Activated CD4-positive, alpha-beta T cell treated with anti-CD3 and anti-CD28 coated beads, Interleukin-2, amount 50 U/mL, for 48 hours (primary cell): Measurements from ENCODE around the gene RGS13.

ENCODE experiments used
- DNase-seq, 2 experiments: peaks; one replicate each; pipeline ENCODE4 v3.0.0-alpha.2; 2020

The RGS13 gene

GRCh38 chr1:192635939-192636338 is at the start of gene RGS13:
Gene RGS13 (plus strand): TSS chr1:192636147. CDS start chr1:192644335, 8,188 bp downstream.
- no peak for DNase-seq

DNA sequence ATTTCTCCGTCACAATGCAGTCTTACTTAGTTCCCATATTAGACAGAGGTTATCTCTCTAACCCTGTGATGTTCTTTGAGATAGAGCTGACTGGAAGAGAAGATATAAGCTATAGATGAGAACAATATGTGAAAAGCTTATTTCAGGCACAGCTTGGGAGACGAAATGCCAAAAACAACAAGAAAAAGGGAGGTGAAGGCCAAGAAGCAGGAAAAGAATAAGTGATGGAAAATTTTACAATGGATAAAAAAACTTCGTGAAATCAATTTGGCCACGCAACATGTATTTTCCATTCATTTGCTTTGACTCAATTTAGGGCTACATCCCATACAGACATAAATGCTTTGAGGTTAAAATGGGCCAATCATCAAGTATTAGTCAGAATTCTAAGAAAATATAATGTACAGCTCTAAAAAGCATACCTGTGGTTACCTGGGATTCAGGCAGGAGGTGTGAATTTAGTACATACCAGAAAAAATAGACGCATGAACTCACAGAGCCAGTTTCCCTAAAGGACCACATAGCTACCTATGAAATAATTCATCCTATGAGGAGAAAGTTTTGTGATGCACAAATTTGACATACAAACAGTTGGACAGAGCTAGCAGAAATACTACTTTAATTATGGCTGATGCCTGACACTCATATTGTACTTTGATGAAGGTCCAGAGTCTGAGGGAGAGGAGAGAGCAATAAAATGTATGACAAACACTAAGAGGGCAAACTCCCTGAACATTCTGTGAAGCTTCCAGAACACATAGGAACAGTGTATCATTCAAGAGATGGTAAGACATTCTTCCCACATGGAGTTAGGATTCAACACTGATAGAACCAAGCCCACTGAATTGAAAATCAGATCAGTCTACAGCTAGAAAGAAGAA is 48.3 kb upstream of the RGS13 start:
- DNase-seq = no peak

- DNase-seq = no peak
Measured at GRCh38 chr1:192588546-192588945, 47.4 kb upstream of the RGS13 start.

GRCh38 chr1:192589813-192590212 is 46.1 kb upstream of the RGS13 start:
- DNase-seq = no peak

DNA sequence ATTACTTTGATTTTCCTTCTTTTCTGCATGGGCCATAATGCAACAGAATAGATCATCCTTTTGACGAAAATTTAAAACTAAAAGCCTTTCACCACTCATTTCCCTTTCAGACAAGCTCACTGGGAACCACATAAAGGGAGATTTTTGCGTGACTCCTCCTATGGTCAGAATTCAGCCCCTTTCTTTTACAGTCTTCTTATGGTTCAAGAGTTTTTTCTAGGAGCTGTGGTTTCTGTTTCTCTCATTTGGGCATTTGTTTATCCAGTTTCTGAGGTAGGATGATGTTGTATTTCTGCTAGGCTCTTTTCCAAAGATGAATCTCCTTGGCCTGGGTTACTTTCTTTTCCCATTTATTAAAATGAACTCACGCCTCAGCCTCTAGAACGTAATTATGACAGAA is 43.4 kb upstream of the RGS13 start:
- DNase-seq = no peak

DNA sequence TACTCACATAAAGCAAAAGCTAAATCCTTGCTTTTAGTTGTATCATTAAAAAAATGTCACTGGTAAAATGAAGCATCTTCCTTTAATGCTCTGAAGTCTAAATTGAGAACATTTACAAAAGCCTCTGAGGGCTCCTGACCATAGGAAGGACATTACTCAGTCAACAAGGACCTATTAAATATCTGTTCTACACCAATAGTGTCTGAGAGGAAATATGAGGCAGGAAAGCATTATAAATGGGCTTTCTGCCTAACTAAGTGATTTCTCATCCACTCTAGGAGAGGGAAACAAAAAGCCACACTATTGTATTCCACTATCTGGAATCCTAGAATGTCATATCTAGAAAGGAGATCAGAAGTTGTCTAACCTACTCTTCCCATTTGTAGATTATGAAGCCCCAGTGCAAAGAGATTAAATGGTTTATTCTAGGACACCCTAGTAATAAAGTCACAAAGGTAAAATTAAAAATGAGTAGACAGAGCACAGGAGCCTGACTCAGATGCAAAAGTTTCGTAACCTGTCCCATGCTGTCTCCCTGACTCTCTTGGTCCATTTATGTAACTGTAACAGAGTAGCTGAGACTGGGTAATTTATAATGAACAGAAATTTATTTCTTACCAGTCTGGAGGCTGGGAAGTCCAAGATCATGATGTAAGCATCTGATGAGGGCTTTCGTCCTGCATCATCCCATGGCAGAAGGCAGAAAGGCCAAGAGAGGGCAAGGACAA is 42.8 kb upstream of the RGS13 start:
- no peak for DNase-seq

- no peak for DNase-seq
Measured at GRCh38 chr1:192595299-192595698, 40.6 kb upstream of the RGS13 start.

- no peak for DNase-seq
Measured at GRCh38 chr1:192598589-192598988, 37.4 kb upstream of the RGS13 start.

DNA sequence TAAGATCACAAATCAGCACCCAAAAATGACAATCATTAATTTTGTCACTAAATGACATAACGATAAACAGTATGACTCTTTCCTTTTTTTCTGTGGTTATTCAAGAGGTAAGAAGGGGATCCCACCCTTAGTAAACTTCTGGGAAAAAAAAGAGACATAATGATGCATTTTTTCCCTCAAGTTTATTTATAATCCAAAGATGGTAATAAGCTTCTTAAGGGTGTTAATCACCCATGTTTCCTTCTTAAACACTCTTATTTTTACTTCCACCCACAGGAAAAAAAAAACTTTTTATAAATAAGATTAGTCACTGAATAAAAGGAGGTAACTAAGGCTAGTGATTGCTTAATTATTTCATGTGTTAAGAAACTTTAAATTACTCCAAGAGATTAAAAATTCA is 35.7 kb upstream of the RGS13 start:
- DNase-seq = no peak

DNA sequence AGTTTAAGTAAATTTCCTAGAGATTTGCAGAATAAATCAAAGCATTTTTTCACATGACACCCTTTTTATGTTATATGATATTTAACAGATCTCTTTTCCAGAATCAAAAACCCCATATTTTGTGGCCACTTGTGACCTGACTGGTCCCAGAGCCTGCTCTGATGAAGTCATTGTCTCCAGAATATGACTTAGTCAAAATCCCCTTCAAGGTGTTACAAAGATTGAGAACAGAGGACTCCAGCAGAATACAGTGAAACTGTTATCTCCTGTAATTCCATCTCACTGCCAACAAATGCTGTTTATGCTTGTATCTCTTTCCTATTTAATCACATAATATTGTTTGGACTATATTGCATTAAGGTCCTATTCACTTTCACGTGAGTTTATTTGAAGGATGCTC is 34.8 kb upstream of the RGS13 start:
- DNase-seq = no peak

DNA sequence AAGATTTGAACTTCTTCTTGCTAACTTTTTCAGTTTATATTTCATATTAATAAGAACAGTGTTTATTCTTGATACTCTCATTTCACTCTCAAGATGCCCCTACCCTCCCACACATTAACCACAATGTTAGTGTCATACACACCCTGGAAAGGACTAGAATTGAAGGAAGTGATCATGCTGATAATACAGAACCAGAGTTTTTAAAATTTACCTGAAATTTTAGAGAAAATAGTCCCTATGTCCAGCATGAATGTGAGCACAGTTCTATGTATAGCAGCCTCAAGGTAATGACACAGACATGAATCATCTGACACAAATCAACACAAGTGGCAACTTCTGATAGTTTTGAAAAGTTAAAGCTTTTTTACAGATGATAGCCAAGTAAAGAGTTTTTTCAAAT is 34.4 kb upstream of the RGS13 start:
- no peak for DNase-seq

GRCh38 chr1:192602757-192603156 is 33.2 kb upstream of the RGS13 start:
- DNase-seq = no peak

- no peak for DNase-seq
Measured at GRCh38 chr1:192603218-192603787, 32.6 kb upstream of the RGS13 start.

DNA sequence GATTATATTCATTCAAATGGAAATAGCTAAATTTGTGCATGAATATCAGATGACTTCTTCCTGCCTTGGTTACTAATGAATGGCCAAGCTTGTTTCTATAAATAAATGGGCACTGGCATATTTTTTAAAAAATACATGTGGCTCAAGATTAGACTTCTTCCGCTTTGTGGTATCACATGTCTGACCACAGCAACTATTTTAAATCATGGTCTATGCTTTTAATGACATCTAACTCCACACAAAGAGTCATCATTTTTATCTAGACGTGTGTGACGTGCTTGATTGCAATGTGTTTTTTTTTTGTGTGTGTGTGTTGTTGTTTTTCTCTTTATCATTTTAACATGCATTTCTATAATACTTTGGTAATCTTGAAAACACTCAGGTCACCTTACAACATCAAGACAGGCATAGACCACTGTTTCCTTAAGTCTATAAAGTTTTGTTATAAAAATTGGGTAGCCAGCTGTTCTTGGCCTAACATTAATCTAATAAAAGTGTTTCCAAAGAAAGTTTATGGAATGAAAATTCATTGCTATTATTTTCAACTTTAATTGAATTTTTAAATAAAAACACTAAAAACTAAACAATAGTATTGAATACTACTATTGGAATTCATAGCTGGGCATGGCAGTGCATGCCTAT is 30.8 kb upstream of the RGS13 start:
- DNase-seq = no peak

DNA sequence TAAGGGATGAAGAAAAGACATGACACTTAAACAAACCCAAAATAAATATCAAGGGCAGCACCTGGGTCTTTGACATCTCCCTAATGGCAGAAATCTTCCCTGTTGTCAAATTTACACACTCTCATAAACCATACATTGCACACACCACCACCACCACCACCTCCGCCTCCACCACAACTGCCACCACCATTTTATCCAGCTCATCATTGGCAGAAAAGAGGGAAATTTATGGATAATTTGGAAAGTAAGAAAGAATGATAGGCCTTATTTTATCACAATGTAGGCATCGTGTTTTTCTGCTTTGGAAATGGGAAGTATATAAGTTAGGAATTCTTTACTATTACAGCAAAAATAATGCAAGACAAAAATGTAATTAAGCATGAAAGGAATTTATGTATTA is 27.3 kb upstream of the RGS13 start:
- DNase-seq = no peak

DNA sequence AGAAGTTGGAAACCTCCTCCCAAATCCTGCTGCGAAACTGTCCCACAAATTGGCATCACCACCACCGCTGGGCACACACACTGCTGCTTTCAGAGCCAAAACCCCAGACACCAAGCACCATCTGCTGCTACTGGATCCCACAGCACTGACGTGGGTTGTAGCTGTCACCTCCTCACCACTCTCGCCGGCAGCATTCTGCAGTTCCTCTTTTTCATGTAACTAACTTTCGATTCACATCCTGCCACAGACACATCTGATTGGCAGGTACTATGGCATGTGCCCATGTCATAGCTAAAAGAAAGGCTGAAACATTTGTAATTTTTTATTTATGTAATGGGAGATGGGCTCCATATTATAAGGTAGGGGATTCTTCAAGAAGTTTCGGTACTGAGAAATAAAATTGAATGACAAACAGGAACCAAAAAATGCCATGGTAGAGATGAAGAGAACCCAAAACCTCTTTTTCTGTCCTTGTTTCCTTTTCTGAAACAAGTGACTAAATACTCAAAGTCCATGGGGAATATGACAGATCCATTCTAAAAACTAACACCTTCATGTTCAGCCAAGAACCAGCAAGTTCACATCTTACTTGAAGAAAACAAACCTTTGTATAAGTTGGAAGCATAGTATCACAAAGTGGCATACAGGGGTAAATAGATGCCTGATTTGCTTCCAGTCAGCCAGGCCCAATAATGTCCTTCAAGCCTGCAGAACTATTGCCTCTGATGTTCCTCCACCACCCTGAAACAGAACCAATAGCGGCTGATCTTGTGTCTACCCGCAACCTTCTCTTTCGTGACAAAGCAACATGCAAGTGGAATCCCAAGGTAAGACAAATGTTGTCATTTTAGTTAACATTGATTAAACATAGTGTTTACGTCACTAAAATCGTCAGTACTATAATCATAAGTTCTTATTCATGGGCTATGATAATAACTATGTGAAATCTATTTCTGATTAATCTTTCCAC is 26.6 kb upstream of the RGS13 start:
- DNase-seq = peak; percentile 37 to 54

DNA sequence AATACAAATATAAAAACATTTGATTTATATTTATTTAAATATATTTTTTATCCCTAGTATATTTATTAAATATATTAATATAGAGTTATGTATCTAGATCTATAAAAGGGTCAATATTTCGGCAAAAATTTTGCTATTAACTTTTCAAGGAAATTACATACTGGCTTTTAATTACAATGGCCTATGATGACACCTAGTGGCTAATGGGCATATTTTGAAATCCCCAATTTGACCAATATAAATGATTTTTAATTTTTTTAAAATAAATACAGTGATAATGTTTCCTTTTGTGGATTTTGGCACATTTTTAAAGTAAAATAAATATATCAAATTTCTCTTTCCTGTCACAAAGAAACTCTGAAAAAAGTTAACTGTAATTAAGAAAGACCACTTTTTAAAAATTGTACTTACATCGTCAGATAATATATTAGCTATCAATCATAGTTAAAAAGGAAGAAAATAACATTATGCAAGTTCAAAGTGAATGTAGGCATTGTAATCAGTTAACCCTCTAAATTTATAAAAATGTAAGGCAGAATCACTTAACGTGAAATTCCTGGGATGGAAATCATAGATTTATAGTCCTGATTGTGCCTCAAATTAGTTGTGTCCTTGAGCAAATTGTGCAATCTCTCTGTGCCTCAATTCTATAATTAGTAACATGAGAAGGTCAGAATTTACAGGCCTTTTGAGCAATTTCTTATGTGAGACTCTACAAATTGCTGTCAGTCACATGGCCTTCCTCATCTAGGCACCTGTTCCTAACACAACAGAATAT is 25.6 kb upstream of the RGS13 start:
- DNase-seq = no peak

DNA sequence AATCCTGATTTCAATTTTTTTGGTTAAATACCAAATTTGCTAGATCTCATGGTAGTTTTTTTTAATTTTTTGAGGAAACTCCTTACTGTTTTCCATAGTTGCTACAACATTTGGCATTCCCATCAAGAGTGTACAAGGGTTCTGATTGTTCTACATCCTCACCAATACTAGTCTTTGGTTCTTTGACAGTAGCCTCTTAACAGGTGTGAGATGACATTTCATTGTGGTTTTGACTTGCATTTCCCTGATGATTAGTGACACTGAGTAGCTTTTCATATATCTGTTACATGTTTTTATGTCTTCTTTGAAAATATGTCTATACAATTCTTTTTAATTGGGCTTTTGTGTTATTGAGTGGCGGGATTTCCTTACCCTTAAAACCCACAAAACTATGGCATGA is 20.9 kb upstream of the RGS13 start:
- DNase-seq = no peak

- DNase-seq = no peak
Measured at GRCh38 chr1:192620071-192620635, 15.8 kb upstream of the RGS13 start.

- DNase-seq = no peak
Measured at GRCh38 chr1:192626366-192627179, 9.4 kb upstream of the RGS13 start.
